Karpas-422 (cell line): ENCODE data around the gene PTDSS2. TPM values are rescaled to one million over a fixed set of nuclear protein-coding genes. Genes with fewer than 3 reads are reported as not detected.

ENCODE experiments used
- DNase-seq: peaks from one replicate; pipeline ENCODE4 v3.0.0-alpha.2; 2015
- H2AFZ ChIP-seq: fragments of 200-600 bp; sonication (generic); 2 replicates; pipeline ENCODE4 v1.6.1; 2014; ENCODE audit warnings: antibody characterized with exemption, low read length, mixed read lengths
- H3K27ac ChIP-seq: fragments of 200-600 bp; sonication (generic); 2 replicates; pipeline ENCODE4 v1.5.1; 2014; ENCODE audit warnings: mild to moderate bottlenecking, low read length, moderate library complexity
- H3K27me3 ChIP-seq: fragments of 200-600 bp; sonication (generic); 2 replicates; pipeline ENCODE4 v1.6.1; 2014; ENCODE audit warnings: low read length, mixed read lengths
- H3K36me3 ChIP-seq: fragments of 200-600 bp; sonication (generic); 2 replicates; pipeline ENCODE4 v1.6.1; 2014; ENCODE audit warnings: low read length, mixed read lengths; ENCODE audit not compliant: insufficient read depth
- H3K4me1 ChIP-seq: fragments of 200-600 bp; sonication (generic); 2 replicates; pipeline ENCODE4 v1.6.1; 2014; ENCODE audit warnings: mild to moderate bottlenecking, low read length, mixed read lengths
- H3K4me2 ChIP-seq: fragments of 200-600 bp; sonication (generic); 2 replicates; pipeline ENCODE4 v1.6.1; 2014; ENCODE audit warnings: low read length, low read depth, mild to moderate bottlenecking; ENCODE audit not compliant: poor library complexity, severe bottlenecking
- H3K4me3 ChIP-seq: fragments of 200-600 bp; sonication (generic); 2 replicates; pipeline ENCODE4 v1.5.1; 2014; ENCODE audit warnings: mild to moderate bottlenecking, antibody characterized with exemption, low read length, mixed read lengths
- H3K79me2 ChIP-seq: fragments of 200-600 bp; sonication (generic); 2 replicates; pipeline ENCODE4 v1.6.1; 2014; ENCODE audit warnings: mild to moderate bottlenecking, low read length, mixed read lengths
- H3K9ac ChIP-seq: fragments of 200-600 bp; sonication (generic); 2 replicates; pipeline ENCODE4 v1.6.0; 2014; ENCODE audit warnings: low read length
- H3K9me2 ChIP-seq: fragments of 200-600 bp; sonication (generic), shearing (Covaris generic); replicated peaks from 2 replicates; pipeline ENCODE4 v1.6.0; 2014; ENCODE audit warnings: mild to moderate bottlenecking, low read length, moderate library complexity; ENCODE audit not compliant: insufficient read depth
- H3K9me3 ChIP-seq: fragments of 300-700, 200-600 bp; sonication (generic); 2 replicates; pipeline ENCODE4 v1.6.1; 2014; ENCODE audit warnings: low read length, mixed read lengths
- H4K20me1 ChIP-seq: fragments of 200-600 bp; sonication (generic); 2 replicates; pipeline ENCODE4 v1.6.1; 2014; ENCODE audit warnings: mild to moderate bottlenecking, antibody characterized with exemption, low read length, low read depth; ENCODE audit not compliant: insufficient read depth
- total RNA-seq: library from RNA; depleted of rRNA; stranded (reverse); fragments of >200 nt; shearing (Covaris generic); gene quantifications from 2 replicates; pipeline ENCODE4 v1.2.3, GENCODE V29; 2014; ENCODE audit warnings: low replicate concordance

Gene PTDSS2
- total RNA-seq, 1 experiment from 2014 or later, result 13.5 TPM

GRCh38 chr11:455566-456147, 5.6 kb downstream of the PTDSS2 start:
- no peak overlapping the region for H3K9ac ChIP-seq
- no peak overlapping the region for H2AFZ ChIP-seq

GRCh38 chr11:456533-456932, 6.5 kb downstream of the PTDSS2 start:
- H3K27me3 ChIP-seq, result no peaks in the 10 kb centered on the region
- no peak overlapping the region for H3K4me2 ChIP-seq
- no peak overlapping the region for H2AFZ ChIP-seq
- H3K79me2 ChIP-seq, result peaks cover 21% of the 10 kb centered on the region
- H4K20me1 ChIP-seq, result peaks cover 2% of the 10 kb centered on the region; the same call in 1 of the 2 replicates
- DNase-seq, result no peak
- peaks cover 10% of the 10 kb centered on the region for H3K4me1 ChIP-seq
- no peaks in the 10 kb centered on the region for H3K36me3 ChIP-seq
- H3K4me3 ChIP-seq, result no peak overlapping the region
- H3K9ac ChIP-seq, result no peak overlapping the region
- H3K9me3 ChIP-seq, result no peaks in the 10 kb centered on the region
- H3K27ac ChIP-seq, result no peak overlapping the region
- no peaks in the 10 kb centered on the region for H3K9me2 ChIP-seq

More at GRCh38 chr11:455566-456147, 5.6 kb downstream of the PTDSS2 start:
- Histone ChIP-seq H3K9me3 (no peaks in the 10 kb centered on the region), H3K27ac (no peak overlapping the region), H3K27me3 (no peaks in the 10 kb centered on the region), H3K4me1 (peaks cover 18% of the 10 kb centered on the region), H3K4me2 (no peak overlapping the region), H3K4me3 (no peak overlapping the region), H3K36me3 (no peaks in the 10 kb centered on the region), H3K79me2 (peaks cover 29% of the 10 kb centered on the region), H4K20me1 (peaks cover 6% of the 10 kb centered on the region; the same call in 1 of the 2 replicates), H3K9me2 (no peaks in the 10 kb centered on the region)
- DNase-seq, result no peak

GRCh38 chr11:457111-457760, 7.2 kb downstream of the PTDSS2 start:
- Histone ChIP-seq H3K9ac (no peak overlapping the region), H3K79me2 (peaks cover 14% of the 10 kb centered on the region), H3K4me1 (peaks cover 3% of the 10 kb centered on the region), H3K9me3 (no peaks in the 10 kb centered on the region), H3K36me3 (no peaks in the 10 kb centered on the region), H3K27me3 (no peaks in the 10 kb centered on the region), H3K4me3 (no peak overlapping the region), H4K20me1 (no peaks in the 10 kb centered on the region), H3K27ac (no peak overlapping the region), H2AFZ (no peak overlapping the region), H3K9me2 (no peaks in the 10 kb centered on the region), H3K4me2 (no peak overlapping the region)
- DNase-seq, result no peak

GRCh38 chr11:459511-460220, 9.6 kb downstream of the PTDSS2 start:
- H4K20me1 ChIP-seq, result no peaks in the 10 kb centered on the region
- no peaks in the 10 kb centered on the region for H3K36me3 ChIP-seq
- H3K9me2 ChIP-seq, result no peaks in the 10 kb centered on the region
- no peak overlapping the region for H3K4me3 ChIP-seq
- no peaks in the 10 kb centered on the region for H3K27me3 ChIP-seq
- no peak overlapping the region for H3K4me2 ChIP-seq
- no peak for DNase-seq
- H3K79me2 ChIP-seq, result peaks cover 8% of the 10 kb centered on the region; the same call in 1 of the 2 replicates
- no peaks in the 10 kb centered on the region for H3K4me1 ChIP-seq
- H3K9ac ChIP-seq, result no peak overlapping the region
- no peak overlapping the region for H2AFZ ChIP-seq
- H3K9me3 ChIP-seq, result no peaks in the 10 kb centered on the region
- no peak overlapping the region for H3K27ac ChIP-seq

GRCh38 chr11:460331-461199, 10.5 kb downstream of the PTDSS2 start:
- no peaks in the 10 kb centered on the region for H3K36me3 ChIP-seq
- no peak overlapping the region for H3K4me3 ChIP-seq
- no peaks in the 10 kb centered on the region for H3K4me1 ChIP-seq
- no peak overlapping the region for H3K9ac ChIP-seq
- DNase-seq, result no peak
- H3K4me2 ChIP-seq, result no peak overlapping the region
- no peak overlapping the region for H2AFZ ChIP-seq
- H3K9me3 ChIP-seq, result no peaks in the 10 kb centered on the region
- H3K27me3 ChIP-seq, result no peaks in the 10 kb centered on the region
- H3K27ac ChIP-seq, result no peak overlapping the region
- peaks cover 8% of the 10 kb centered on the region; the same call in 1 of the 2 replicates for H3K79me2 ChIP-seq
- no peaks in the 10 kb centered on the region for H3K9me2 ChIP-seq
- no peaks in the 10 kb centered on the region for H4K20me1 ChIP-seq

- no peak overlapping the region for H3K9ac ChIP-seq
- no peak overlapping the region for H3K4me3 ChIP-seq
- no peak for DNase-seq
- H3K4me1 ChIP-seq, result no peaks in the 10 kb centered on the region
- no peaks in the 10 kb centered on the region for H3K9me2 ChIP-seq
- H2AFZ ChIP-seq, result no peak overlapping the region
- H3K27me3 ChIP-seq, result no peaks in the 10 kb centered on the region
- H3K79me2 ChIP-seq, result 0 out of 2 replicates have a peak, but pooled peaks cover 8% of the 10 kb centered on the region
- no peaks in the 10 kb centered on the region for H3K9me3 ChIP-seq
- no peak overlapping the region for H3K4me2 ChIP-seq
- no peaks in the 10 kb centered on the region for H4K20me1 ChIP-seq
- H3K36me3 ChIP-seq, result no peaks in the 10 kb centered on the region
- H3K27ac ChIP-seq, result no peak overlapping the region
Observed at GRCh38 chr11:461626-462025, 11.5 kb downstream of the PTDSS2 start.

GRCh38 chr11:462107-462890, 12.2 kb downstream of the PTDSS2 start:
- Histone ChIP-seq H3K9ac (no peak overlapping the region), H3K4me3 (no peak overlapping the region), H3K27me3 (no peaks in the 10 kb centered on the region), H3K79me2 (0 out of 2 replicates have a peak, but pooled peaks cover 5% of the 10 kb centered on the region), H3K9me2 (no peaks in the 10 kb centered on the region), H3K36me3 (no peaks in the 10 kb centered on the region), H3K4me1 (no peaks in the 10 kb centered on the region), H3K27ac (no peak overlapping the region), H3K9me3 (no peaks in the 10 kb centered on the region), H3K4me2 (no peak overlapping the region), H4K20me1 (no peaks in the 10 kb centered on the region), H2AFZ (no peak overlapping the region)
- DNase-seq, result no peak
